ENCODE results near the gene VANGL1. TPM values are rescaled to one million over a fixed set of nuclear protein-coding genes. Genes with fewer than 3 reads are reported as not detected.
"Not testable (repeated sequence)": the region's sequence is repeated elsewhere in the genome, so short reads cannot be mapped to it uniquely, and the experiment has no call there.

Gene VANGL1
- total and polyA plus RNA-seq, 4 experiments from 2014 or later, result 1.5 to 2.3 (median 1.7) TPM

DNA sequence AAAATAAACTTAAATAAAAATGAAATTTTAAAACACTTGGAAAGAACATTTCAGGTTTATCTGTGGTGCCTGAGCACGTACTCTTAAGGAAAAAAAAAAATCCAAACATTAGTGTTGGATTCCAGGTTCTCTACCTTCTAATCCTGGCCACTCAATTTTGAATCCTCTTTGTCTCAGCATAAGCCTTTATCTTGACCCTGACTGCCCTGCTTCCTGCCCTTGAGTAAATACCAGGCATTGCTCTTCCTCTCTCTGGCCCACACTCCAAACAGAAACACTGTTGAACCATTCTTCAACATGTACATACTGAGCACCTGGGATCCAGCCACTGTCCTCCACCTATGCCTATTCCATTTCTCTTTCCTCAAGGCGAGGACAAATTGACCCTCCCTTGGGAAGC lies 11.4 kb upstream of the VANGL1 start:
- peaks cover 0 to 6% of the 10 kb centered on the region in 2 donors for H3K36me3 Mint-ChIP-seq
- H3K4me3 ChIP-seq (ENCODE audit: low read length in 2 of 2), result no peak overlapping the region
- no peak overlapping the region for H3K27ac ChIP-seq (ENCODE audit: low read depth, low read length)
- H3K9me3 ChIP-seq (ENCODE audit: control insufficient read depth in 1 of 2, low read length in 2 of 2), result no peaks in the 10 kb centered on the region
- ChIA-PET POLR2A (ENCODE audit: partially characterized antibody) (no interaction called here), CTCF (ENCODE audit: partially characterized antibody) (interaction anchor here (1.3 kb wide), 1 partner anchor 34 kb away, joined by 3 read pairs; no protein-coding TSS in a partner anchor)
- no peak overlapping the region for H3K4me3 Mint-ChIP-seq
- intact Hi-C loops (cut with micrococcal nuclease), result no loop called here
- no peak overlapping the region for H3K27ac Mint-ChIP-seq
- no peaks in the 10 kb centered on the region for H3K27me3 ChIP-seq (ENCODE audit: insufficient read depth, low read length)
- no peaks in the 10 kb centered on the region for H3K4me1 Mint-ChIP-seq
- H3K36me3 ChIP-seq (ENCODE audit: insufficient read depth, low read length), result no peaks in the 10 kb centered on the region
- DNase-seq, result no peak
- H3K9me3 Mint-ChIP-seq, result peaks cover 2 to 18% (median 13%) of the 10 kb centered on the region in 8 donors
- H3K27me3 Mint-ChIP-seq, result peaks cover 13 to 17% of the 10 kb centered on the region in 2 donors
- no peaks in the 10 kb centered on the region for H3K4me1 ChIP-seq (ENCODE audit: insufficient read depth, low read length)

DNA sequence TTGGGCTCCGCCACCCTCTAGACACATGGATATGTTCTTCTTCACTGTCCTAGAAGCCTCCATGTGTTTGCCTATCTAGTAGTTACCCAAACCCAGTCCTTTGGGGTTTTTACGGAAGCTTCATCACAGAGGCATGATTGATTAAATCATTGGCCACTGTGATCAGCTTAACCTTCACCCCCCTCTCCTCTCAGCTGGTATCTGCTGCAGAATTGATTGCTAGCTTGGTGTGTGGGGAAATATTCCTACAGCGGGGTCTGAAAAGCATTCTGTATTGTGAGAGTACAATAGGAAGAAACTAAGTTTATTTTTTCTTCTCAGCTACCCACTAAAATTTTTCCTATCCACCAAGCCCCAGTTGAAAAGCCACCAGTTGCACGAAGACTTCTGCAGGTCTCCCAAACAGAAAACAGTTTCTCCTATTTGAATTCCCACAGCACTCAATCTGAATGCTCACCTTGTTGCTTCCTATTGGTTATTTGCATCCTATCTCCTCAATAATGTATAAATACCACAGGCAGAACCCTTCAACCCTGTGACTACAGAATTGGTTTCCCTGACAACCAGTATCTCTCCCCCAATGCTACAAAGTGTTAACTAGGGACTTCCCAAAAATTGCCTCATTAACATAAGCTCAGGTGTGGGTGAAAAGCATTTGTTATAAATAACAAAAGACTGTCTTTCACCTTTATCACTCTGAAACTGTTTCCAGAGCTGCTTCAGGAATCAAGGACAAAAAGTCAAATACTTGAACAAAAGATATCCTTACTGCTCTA lies 9.3 kb upstream of the VANGL1 start:
- ChIA-PET CTCF (ENCODE audit: partially characterized antibody) (interaction anchor here (0.9 kb wide), 1 partner anchor 11 kb away, joined by 3 read pairs; no protein-coding TSS in a partner anchor), POLR2A (ENCODE audit: partially characterized antibody) (interaction anchor here (0.6 kb wide), 1 partner anchor 14 kb away, joined by 3 read pairs; no protein-coding TSS in a partner anchor)

GRCh38 chr1:115633606-115634005 lies 8.2 kb upstream of the VANGL1 start:
- intact Hi-C loops (cut with micrococcal nuclease); H3K36me3 ChIP-seq (ENCODE audit: insufficient read depth, low read length); CTCF ChIA-PET (ENCODE audit: partially characterized antibody); DNase-seq; H3K4me1 ChIP-seq (ENCODE audit: insufficient read depth, low read length); POLR2A ChIA-PET (ENCODE audit: partially characterized antibody); H3K4me3 Mint-ChIP-seq; H3K27ac Mint-ChIP-seq; H3K27me3 ChIP-seq (ENCODE audit: insufficient read depth, low read length); H3K27ac ChIP-seq (ENCODE audit: low read depth, low read length); H3K4me3 ChIP-seq (ENCODE audit: low read length in 2 of 2); H3K9me3 ChIP-seq (ENCODE audit: control insufficient read depth in 1 of 2, low read length in 2 of 2); H3K4me1 Mint-ChIP-seq: not testable (repeated sequence)
- peaks cover 18 to 20% of the 10 kb centered on the region in 2 donors for H3K27me3 Mint-ChIP-seq
- H3K9me3 Mint-ChIP-seq, result peaks cover 4 to 44% (median 31%) of the 10 kb centered on the region in 8 donors
- H3K36me3 Mint-ChIP-seq, result peaks cover 6 to 11% of the 10 kb centered on the region in 2 donors

More for the DNA sequence above, 9.3 kb upstream of the VANGL1 start:
- Histone ChIP-seq H3K27me3 (ENCODE audit: insufficient read depth, low read length) (no peaks in the 10 kb centered on the region), H3K36me3 (ENCODE audit: insufficient read depth, low read length) (no peaks in the 10 kb centered on the region), H3K9me3 (ENCODE audit: control insufficient read depth in 1 of 2, low read length in 2 of 2) (no peaks in the 10 kb centered on the region), H3K4me3 (ENCODE audit: low read length in 2 of 2) (no peak overlapping the region), H3K27ac (ENCODE audit: low read depth, low read length) (no peak overlapping the region), H3K4me1 (ENCODE audit: insufficient read depth, low read length) (no peaks in the 10 kb centered on the region)
- H3K4me1 Mint-ChIP-seq, result no peaks in the 10 kb centered on the region
- peaks cover 18 to 19% of the 10 kb centered on the region in 2 donors for H3K27me3 Mint-ChIP-seq
- H3K4me3 Mint-ChIP-seq, result no peak overlapping the region
- peaks cover 6 to 39% (median 28%) of the 10 kb centered on the region in 8 donors for H3K9me3 Mint-ChIP-seq
- intact Hi-C loops (cut with micrococcal nuclease), result no loop called here
- H3K27ac Mint-ChIP-seq, result no peak overlapping the region
- H3K36me3 Mint-ChIP-seq, result peaks cover 6 to 8% of the 10 kb centered on the region in 2 donors
- no peak for DNase-seq

GRCh38 chr1:115637247-115637646 lies 4.5 kb upstream of the VANGL1 start:
- CTCF ChIA-PET (ENCODE audit: partially characterized antibody); H3K9me3 ChIP-seq (ENCODE audit: control insufficient read depth in 1 of 2, low read length in 2 of 2); H3K4me1 ChIP-seq (ENCODE audit: insufficient read depth, low read length); H3K27ac Mint-ChIP-seq; DNase-seq; H3K36me3 ChIP-seq (ENCODE audit: insufficient read depth, low read length); POLR2A ChIA-PET (ENCODE audit: partially characterized antibody); H3K4me1 Mint-ChIP-seq; H3K27ac ChIP-seq (ENCODE audit: low read depth, low read length); H3K4me3 ChIP-seq (ENCODE audit: low read length in 2 of 2); intact Hi-C loops (cut with micrococcal nuclease); H3K27me3 ChIP-seq (ENCODE audit: insufficient read depth, low read length): not testable (repeated sequence)
- Mint-ChIP-seq H3K9me3 (peaks cover 7 to 59% (median 40%) of the 10 kb centered on the region in 8 donors), H3K27me3 (peaks cover 16% of the 10 kb centered on the region in 2 donors), H3K4me3 (peak overlapping the region in 1 of 8 donors; percentile 2), H3K36me3 (peaks cover 6 to 15% of the 10 kb centered on the region in 2 donors)

DNA sequence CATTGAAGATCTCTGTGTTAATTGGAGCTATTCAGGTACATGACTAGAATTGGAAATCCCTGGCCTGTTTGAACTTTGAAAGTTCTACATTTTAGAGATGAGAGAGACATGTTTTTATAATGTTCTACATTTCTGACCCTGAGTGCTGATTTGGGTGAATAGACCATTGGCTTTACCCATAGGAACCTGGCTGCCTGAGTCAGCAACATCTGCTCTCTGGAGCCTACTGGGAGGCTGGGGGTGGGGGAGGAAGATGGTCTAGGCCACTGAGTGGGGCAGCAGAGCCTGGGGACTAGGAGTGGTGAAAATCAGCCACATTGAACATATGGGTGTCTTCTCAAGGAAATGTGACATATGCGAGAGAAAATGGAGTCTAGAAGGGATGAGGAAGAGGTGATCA lies 1.4 kb upstream of the VANGL1 start:
- peaks cover 10 to 18% (median 13%) of the 10 kb centered on the region in 4 donors for H3K4me1 Mint-ChIP-seq
- DNase-seq, result no peak
- intact Hi-C loops (cut with micrococcal nuclease), result no loop called here
- peaks cover 6 to 13% of the 10 kb centered on the region in 2 donors for H3K36me3 Mint-ChIP-seq
- Histone ChIP-seq H3K4me1 (ENCODE audit: insufficient read depth, low read length) (peaks cover 13% of the 10 kb centered on the region), H3K27ac (ENCODE audit: low read depth, low read length) (no peak overlapping the region), H3K36me3 (ENCODE audit: insufficient read depth, low read length) (no peaks in the 10 kb centered on the region), H3K4me3 (ENCODE audit: low read length in 2 of 2) (no peak overlapping the region), H3K9me3 (ENCODE audit: control insufficient read depth in 1 of 2, low read length in 2 of 2) (no peaks in the 10 kb centered on the region), H3K27me3 (ENCODE audit: insufficient read depth, low read length) (no peaks in the 10 kb centered on the region)
- peak overlapping the region in 6 of 8 donors; percentile 8 to 89 (median 71) for H3K4me3 Mint-ChIP-seq
- POLR2A ChIA-PET (ENCODE audit: partially characterized antibody), result no interaction called here
- CTCF ChIA-PET (ENCODE audit: partially characterized antibody), result no interaction called here
- H3K27me3 Mint-ChIP-seq, result peaks cover 12 to 15% of the 10 kb centered on the region in 2 donors
- H3K27ac Mint-ChIP-seq, result no peak overlapping the region
- peaks cover 7 to 47% (median 32%) of the 10 kb centered on the region in 8 donors for H3K9me3 Mint-ChIP-seq

GRCh38 chr1:115642168-115643072 lies 650 bp downstream of the VANGL1 start:
- Mint-ChIP-seq H3K36me3 (peaks cover 0 to 11% of the 10 kb centered on the region in 2 donors), H3K27ac (peak overlapping the region in 2 of 7 donors; percentile 9 to 29), H3K4me3 (peak overlapping the region; percentile 80 to 87 (median 84)), H3K4me1 (peaks cover 10 to 18% (median 13%) of the 10 kb centered on the region in 4 donors), H3K9me3 (peaks cover 2 to 27% (median 15%) of the 10 kb centered on the region in 8 donors), H3K27me3 (peaks cover 9 to 10% of the 10 kb centered on the region in 2 donors)
- H3K27ac ChIP-seq (ENCODE audit: low read depth, low read length), result no peak overlapping the region
- H3K27me3 ChIP-seq (ENCODE audit: insufficient read depth, low read length), result no peaks in the 10 kb centered on the region
- CTCF ChIA-PET (ENCODE audit: partially characterized antibody), result interaction anchor here (0.9 kb wide), 1 partner anchor 10 kb away, joined by 3 read pairs; no protein-coding TSS in a partner anchor
- intact Hi-C loops (cut with micrococcal nuclease), result no loop called here
- peak in 3 of 5 donors; percentile 2 to 8 (median 5) for DNase-seq
- H3K9me3 ChIP-seq (ENCODE audit: control insufficient read depth in 1 of 2, low read length in 2 of 2), result no peaks in the 10 kb centered on the region
- no peaks in the 10 kb centered on the region for H3K36me3 ChIP-seq (ENCODE audit: insufficient read depth, low read length)
- H3K4me3 ChIP-seq (ENCODE audit: low read length in 2 of 2), result peak overlapping the region in 1 of 2 donors; percentile 57
- POLR2A ChIA-PET (ENCODE audit: partially characterized antibody), result no interaction called here
- H3K4me1 ChIP-seq (ENCODE audit: insufficient read depth, low read length), result peaks cover 20% of the 10 kb centered on the region

All from CD4-positive, alpha-beta memory T cell (primary cell).